Measurements from ENCODE around the gene DLX2.
"Not testable (repeated sequence)": the region's sequence is repeated elsewhere in the genome, so short reads cannot be mapped to it uniquely, and the experiment has no call there.

Gene DLX2

DNA sequence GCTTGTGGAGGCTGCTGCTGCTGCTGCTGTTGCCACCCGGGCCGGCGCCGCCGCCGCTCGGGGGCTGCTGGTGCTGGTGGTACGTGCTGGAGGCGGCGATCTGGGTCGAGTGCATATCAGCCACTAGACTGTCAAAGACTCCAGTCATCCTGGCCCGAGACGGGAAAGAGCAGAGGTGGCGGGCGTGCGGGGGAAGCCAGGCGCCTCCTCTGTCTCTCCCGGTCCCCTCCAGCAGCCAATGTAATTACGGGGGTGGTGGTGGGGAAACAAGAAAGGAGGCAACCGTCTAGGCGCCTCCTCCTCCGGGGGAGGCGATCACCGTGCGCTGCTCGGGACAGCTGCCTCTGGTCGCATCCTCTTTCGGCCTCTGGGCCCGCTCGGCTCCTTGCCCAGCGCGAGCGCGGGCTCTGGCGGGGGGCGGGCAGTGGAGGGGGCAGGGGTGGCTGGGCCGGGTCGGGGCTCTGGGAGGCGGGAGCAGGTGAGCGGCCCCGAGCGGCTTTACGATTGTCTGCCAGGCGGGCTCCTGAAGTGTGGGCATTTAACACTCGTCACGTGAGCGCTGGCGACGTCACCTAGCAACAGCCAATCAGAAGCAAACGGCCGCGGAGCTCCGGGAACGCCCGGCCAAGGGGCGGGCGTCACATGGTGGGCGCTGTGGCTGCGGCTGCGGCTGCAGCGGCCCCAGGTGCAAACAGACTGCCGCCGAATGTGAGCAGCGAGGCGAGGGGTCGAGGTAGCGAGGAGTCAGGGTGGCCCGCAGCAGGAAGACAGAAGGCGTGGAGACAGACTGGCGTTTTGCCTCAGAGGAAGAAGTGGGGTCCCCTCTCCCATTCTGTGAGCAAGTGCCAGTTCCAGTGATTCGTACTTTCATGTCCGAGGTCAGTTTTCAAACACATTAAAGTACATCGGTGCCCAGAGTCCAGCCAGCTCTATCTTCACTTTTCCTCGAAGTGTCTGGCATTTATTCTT, at the start of gene DLX2:
DLX2 (minus strand) TSS at position 510 of the 969 bp plus-strand sequence; CDS start at position 148, 362 bp downstream.
- no peak for DNase-seq (ENCODE audit: low read depth in 2 of 2)

DNA sequence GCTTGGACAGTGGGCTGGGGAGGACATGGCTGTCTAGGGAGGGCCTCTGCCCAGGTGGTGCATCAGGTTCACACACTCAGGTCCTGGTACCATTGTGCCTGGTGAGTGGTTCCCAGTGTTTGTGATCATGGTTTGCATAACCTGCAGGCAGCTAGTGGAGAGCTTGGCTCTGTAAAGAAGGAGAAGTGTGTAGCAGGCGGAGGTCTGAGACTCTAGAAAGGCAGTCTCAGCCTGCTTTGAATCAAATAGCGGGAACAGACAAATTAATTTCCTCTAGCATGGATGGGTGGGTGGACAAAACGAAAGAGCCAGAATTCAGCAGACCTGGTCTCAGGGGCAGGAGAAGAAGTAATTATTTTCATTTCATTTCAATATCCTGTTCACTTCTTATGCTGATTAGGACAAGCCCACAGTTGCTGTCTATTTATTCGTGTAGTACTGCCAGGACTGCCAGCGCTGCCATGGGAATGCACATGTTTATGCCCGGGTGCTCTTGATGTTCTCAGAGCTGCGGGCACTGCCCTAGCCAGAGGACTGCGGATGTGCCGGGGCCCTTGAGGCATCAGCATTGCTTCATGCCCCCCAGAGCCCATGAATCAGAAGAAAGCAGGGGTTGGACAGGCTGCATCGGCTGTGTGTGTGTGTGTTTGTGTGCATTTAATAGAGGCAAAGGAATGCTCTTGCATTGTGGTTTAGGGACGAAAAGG, 45.4 kb upstream of the DLX2 start:
- DNase-seq (ENCODE audit: low read depth in 2 of 2), result no peak

- DNase-seq (ENCODE audit: low read depth in 2 of 2), result no peak
These were observed 41.1 kb upstream of the DLX2 start for GRCh38 chr2:172143817-172144216.

DNA sequence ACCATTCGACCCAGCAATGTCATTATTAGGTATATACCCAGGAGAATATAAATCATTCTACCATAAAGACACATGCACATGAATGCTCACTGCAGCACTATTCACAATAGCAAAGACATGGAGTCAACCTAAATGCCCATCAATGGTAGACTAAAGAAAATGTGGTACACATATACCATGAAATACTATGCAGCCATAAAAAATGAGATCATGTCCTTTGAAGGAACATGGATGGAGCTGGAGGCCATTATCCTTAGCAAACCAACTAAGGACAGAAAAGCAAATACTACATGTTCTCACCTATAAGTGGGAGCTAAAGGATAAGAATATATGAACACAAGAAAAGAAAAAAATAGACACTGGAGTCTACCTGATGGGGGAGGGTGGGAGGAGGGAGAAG, 36.0 kb upstream of the DLX2 start:
- DNase-seq (ENCODE audit: low read depth in 2 of 2), result not testable (repeated sequence)

DNA sequence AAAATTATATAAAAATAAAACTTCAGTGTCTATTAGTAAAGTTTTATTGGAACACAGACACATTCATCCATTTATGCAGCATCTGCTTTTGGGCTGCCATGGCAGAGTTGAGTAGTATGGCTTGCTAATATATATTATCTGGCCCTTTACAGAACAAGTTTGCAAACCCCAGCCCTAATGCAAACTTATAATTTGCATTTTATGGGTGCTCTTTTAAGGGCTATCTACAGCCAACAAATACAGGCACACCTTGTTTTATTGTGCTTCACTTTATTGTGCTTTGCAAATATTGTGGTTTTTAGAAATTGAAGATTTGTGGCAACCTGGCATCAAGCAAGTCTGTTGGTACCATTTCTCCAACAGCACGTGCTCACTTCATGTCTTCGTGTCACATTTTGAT, 35.2 kb upstream of the DLX2 start:
- no peak for DNase-seq (ENCODE audit: low read depth in 2 of 2)

GRCh38 chr2:172137109-172137508, 34.4 kb upstream of the DLX2 start:
- DNase-seq (ENCODE audit: low read depth in 2 of 2), result no peak

- DNase-seq (ENCODE audit: low read depth in 2 of 2), result no peak
These were observed 32.7 kb upstream of the DLX2 start for GRCh38 chr2:172135446-172135845.

DNA sequence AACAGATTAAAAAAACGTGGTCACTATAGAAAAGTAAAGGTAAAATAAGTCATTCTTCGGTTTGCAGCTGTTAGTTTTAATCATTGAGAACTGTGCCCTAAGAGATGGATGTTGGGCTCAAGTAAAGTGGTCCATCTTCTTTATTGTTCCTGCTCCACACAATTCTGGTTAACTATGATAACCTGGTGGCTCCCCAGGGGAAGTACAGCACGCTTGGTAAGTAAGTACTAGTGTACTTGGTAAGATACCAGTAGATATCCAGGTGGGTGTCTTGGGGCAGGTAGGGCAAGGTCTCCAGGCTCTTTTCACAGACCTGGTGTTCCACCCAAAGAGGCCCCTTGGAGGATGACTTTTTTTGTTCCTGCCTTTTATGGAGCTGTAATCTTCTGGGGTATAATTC, 31.6 kb upstream of the DLX2 start:
- DNase-seq (ENCODE audit: low read depth in 2 of 2), result no peak

- no peak for DNase-seq (ENCODE audit: low read depth in 2 of 2)
These were observed 29.2 kb upstream of the DLX2 start for GRCh38 chr2:172131713-172132555.

DNA sequence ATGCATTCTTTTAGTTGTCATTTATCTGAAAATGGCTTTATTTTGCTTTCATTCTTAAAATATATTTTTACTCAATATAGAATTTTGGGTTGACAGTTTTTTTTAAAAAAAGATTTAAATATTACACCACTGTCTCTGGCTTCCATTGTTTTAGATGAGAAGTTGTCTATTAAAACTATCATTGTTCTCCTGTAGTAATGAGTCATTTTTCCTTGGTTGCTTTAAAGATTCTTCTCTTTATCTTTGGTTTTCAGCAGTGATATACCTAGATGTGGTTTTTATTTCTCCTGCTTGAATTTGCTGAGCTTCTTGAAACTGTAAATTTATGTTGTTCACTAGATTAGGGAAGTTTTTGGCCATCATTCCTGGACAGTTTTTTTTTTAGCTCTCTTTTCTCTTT, 26.7 kb upstream of the DLX2 start:
- no peak for DNase-seq (ENCODE audit: low read depth in 2 of 2)

DNA sequence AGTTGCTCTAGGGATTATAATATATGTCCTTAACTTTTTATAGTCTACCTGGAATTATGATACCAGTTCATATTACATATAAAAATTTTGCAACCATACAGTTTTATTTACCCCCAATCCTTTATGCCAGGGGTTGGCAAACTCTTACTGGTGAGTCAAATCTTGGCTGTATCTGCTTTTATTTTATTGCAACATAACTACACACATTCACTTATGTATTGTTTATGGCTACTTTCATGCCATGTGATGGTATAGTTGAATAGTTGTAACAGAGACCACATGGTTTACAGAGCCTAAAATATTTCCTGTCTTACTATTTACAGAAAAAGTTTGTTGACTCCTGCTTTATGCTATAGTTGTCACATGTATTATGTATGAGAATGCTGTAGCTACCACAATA, 25.8 kb upstream of the DLX2 start:
- no peak for DNase-seq (ENCODE audit: low read depth in 2 of 2)

GRCh38 chr2:172120118-172120517, 17.4 kb upstream of the DLX2 start:
- no peak for DNase-seq (ENCODE audit: low read depth in 2 of 2)

- DNase-seq (ENCODE audit: low read depth in 2 of 2), result no peak
These were observed 16.4 kb upstream of the DLX2 start for GRCh38 chr2:172119089-172119488.

DNA sequence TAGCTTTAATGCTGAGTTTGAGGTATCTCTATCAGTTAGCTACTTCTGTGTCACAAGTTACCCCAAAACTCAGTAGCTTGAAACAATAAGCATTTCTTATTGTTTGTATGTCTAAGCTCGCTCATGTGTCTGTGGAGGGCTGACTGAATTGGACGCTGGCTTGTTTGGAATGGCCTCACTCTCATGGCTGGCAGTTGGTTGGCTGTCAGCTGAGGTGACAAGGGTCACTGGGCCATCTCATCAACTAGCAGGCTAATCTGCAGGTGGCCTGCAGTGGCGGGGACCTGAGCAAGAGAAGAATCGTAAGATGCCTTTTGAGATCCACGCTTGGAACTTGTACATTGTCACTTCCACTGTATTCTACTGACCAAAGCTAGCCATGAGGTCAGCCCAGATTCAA, 13.4 kb upstream of the DLX2 start:
- no peak for DNase-seq (ENCODE audit: low read depth in 2 of 2)

DNA sequence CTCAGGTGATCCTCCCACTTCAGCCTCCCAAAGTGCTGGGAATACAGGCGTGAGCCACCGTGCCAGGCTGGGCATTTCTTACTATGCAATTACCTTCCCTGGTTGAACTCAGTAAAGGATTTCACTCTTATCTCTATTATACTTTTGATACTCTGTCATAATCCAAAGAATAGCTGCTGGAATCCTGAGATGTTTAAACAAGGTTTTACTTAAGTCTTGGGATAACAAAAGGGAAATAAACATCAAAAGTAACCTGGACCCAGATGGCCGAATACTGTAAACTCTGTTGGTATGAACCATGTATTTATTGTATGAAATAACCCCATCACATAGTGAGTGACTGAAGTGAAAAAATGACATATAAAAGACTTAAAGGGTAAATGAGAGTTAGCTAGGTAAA, 11.9 kb upstream of the DLX2 start:
- DNase-seq (ENCODE audit: low read depth in 2 of 2), result no peak

DNA sequence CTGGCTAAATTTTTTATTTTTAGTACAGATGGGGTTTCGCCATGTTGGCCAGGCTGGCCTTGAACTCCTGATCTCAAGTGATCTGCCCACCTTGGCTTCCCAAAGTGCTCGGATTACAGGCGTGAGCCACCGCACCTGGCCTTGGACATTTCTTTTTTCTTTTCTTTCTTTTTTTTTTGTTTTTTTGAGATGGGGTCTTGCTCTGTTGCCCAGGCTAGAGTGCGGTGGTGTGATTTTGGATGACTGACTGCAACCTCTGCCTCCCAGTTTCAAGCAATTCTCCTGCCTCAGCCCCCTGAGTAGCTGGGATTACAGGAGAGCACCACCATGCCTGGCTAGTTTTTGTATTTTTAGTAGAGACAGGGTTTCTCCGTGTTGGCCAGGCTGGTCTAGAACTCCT, 11.5 kb upstream of the DLX2 start:
- DNase-seq (ENCODE audit: low read depth in 2 of 2), result not testable (repeated sequence)

GRCh38 chr2:172113617-172114016, 10.9 kb upstream of the DLX2 start:
- no peak for DNase-seq (ENCODE audit: low read depth in 2 of 2)

DNA sequence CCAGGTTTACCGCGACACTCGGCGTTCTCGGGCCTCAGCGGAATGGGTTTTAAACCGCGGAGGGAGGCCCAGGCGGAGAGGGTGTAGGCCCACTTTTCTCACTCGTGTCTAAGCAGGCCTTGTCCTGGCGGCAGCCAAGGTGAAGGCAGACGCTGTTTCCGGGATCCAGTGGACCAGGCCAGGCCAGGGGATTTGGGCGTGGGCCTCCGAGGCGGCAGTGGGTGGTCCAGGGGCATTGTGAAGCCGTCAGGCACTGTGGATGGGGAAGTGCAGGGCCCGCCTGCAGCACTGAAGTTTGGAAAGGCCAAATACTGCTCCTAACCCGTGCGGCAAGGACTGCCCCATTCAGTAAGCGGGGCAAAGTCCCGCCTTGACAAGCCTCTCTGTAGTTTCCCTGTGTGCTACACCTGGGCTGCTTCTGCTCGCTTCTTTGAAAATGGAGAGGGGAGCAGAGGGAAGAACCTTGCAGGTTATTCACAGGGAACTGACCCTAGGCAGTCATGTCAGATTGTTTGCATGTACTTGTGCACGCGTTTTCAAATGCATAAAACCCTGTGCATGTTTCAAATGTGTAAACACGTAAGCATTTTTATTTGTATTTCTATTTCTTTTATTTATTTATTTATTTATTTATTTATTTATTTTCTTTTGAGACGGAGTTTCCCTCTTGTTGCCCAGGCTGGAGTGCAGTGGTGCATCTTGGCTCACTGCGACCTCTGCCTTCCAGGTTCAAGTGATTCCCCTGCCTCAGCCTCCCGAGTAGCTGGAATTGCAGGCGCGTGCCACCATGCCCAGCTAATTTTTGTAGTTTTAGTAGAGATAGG, 7.5 kb upstream of the DLX2 start:
- no peak for DNase-seq (ENCODE audit: low read depth in 2 of 2)

- no peak for DNase-seq (ENCODE audit: low read depth in 2 of 2)
These were observed 6.7 kb upstream of the DLX2 start for GRCh38 chr2:172109256-172109987.

- no peak for DNase-seq (ENCODE audit: low read depth in 2 of 2)
These were observed 5.9 kb upstream of the DLX2 start for GRCh38 chr2:172108587-172108930.
